PC-3 (cell line): Measurements from ENCODE around the gene STAG1. TPM values are rescaled to one million over a fixed set of nuclear protein-coding genes. Genes with fewer than 3 reads are reported as not detected.
"Not testable (repeated sequence)": the region's sequence is repeated elsewhere in the genome, so short reads cannot be mapped to it uniquely, and the experiment has no call there.

ENCODE experiments used
- ATAC-seq: fragments of 200-7000 bp; cut with Tn5 transposase; 2 replicates; pipeline ENCODE4 v1.9.1; 2020; ENCODE audit warnings: mild to moderate bottlenecking, moderate library complexity
- BruUV-seq: library from RNA; stranded (reverse); fragments of 400-500 nt; replicated peaks from 2 replicates; lab custom pipeline; 2021; lab: Mats Ljungman, UMichigan
- CTCF ChIA-PET: fragments of 300-600 bp; sonication (Branson Sonifier 250); formaldehyde crosslinking; loops from one replicate; lab custom pipeline; 2022; ENCODE audit warnings: antibody characterized with exemption; lab: Charles Lee
- POLR2A ChIA-PET: fragments of 300-600 bp; sonication (Branson Sonifier 250); formaldehyde crosslinking; loops from one replicate; lab custom pipeline; 2022; ENCODE audit warnings: antibody characterized with exemption; ENCODE audit not compliant: unreplicated experiment; lab: Charles Lee
- DNase-seq: peaks from one replicate; pipeline ENCODE4 v3.0.0-alpha.2; 2015
- H2AFZ ChIP-seq: fragments of 300-600 bp; sonication (generic); 2 replicates; pipeline ENCODE4 v1.6.0; 2016; ENCODE audit warnings: antibody characterized with exemption, low read length
- H3F3A ChIP-seq: fragments of 300-600 bp; sonication (generic); one replicate; pipeline ENCODE4 v1.6.0; 2017; ENCODE audit warnings: antibody characterized with exemption, low read length, control low read depth, mild to moderate bottlenecking; ENCODE audit not compliant: unreplicated experiment
- H3K27ac ChIP-seq: fragments of 300-600 bp; sonication (generic); 2 replicates; pipeline ENCODE4 v1.5.1; 2016; ENCODE audit warnings: mild to moderate bottlenecking, low read length
- H3K27me3 ChIP-seq: fragments of 300-600 bp; sonication (generic); 2 replicates; pipeline ENCODE4 v1.6.1; 2016; ENCODE audit warnings: low read length, mixed read lengths
- H3K36me3 ChIP-seq: fragments of 300-600 bp; sonication (generic); 2 replicates; pipeline ENCODE4 v1.6.1; 2016; ENCODE audit warnings: low read depth, mixed run types, low read length, mixed read lengths
- H3K4me1 ChIP-seq: fragments of 300-600 bp; sonication (generic); 2 replicates; pipeline ENCODE4 v1.5.1; 2016; ENCODE audit warnings: low read length; ENCODE audit not compliant: insufficient read depth
- H3K4me2 ChIP-seq: fragments of 300-600 bp; sonication (generic); 2 replicates; pipeline ENCODE4 v1.6.0; 2016; ENCODE audit warnings: low read length
- H3K4me3 ChIP-seq: fragments of 300-600 bp; sonication (generic); 2 replicates; pipeline ENCODE4 v1.5.1; 2016; ENCODE audit warnings: mild to moderate bottlenecking, low read length, mixed read lengths
- H3K79me2 ChIP-seq: fragments of 300-600 bp; sonication (generic); 2 replicates; pipeline ENCODE4 v1.6.1; 2017; ENCODE audit warnings: low read length, mixed read lengths
- H3K9ac ChIP-seq: fragments of 300-600 bp; sonication (generic); 2 replicates; pipeline ENCODE4 v1.6.0; 2016; ENCODE audit warnings: mild to moderate bottlenecking, low read length
- H3K9me2 ChIP-seq: fragments of 300-600 bp; sonication (generic); replicated peaks from 2 replicates; pipeline ENCODE4 v1.6.1; 2016; ENCODE audit warnings: mixed run types, low read length, mixed read lengths
- H3K9me3 ChIP-seq: fragments of 300-600 bp; sonication (generic); 2 replicates; pipeline ENCODE4 v1.6.1; 2016; ENCODE audit warnings: low read length, mixed read lengths
- H4K20me1 ChIP-seq: fragments of 300-600 bp; sonication (generic); 2 replicates; pipeline ENCODE4 v1.6.1; 2016; ENCODE audit warnings: low read length, mixed read lengths
- EZH2 ChIP-seq: fragments of 300-600 bp; sonication (generic); IDR thresholded peaks from one replicate; pipeline ENCODE4 v1.6.1; 2017; ENCODE audit warnings: antibody characterized with exemption, mild to moderate bottlenecking, low read length; ENCODE audit not compliant: unreplicated experiment
- EZH2phosphoT487 ChIP-seq: fragments of 300-600 bp; sonication (generic); IDR thresholded peaks from 2 replicates; pipeline ENCODE4 v1.6.1; 2018; ENCODE audit warnings: mild to moderate bottlenecking, antibody characterized with exemption, low read length, borderline replicate concordance
- intact Hi-C: fragments of 100-400 bp; cut with micrococcal nuclease; formaldehyde crosslinking; loops from 2 replicates; pipeline ENCODE4 v1.9.0; 2023
- total RNA-seq: library from RNA; depleted of rRNA; stranded (reverse); fragments of >200 nt; gene quantifications from 2 replicates; pipeline ENCODE4 v1.2.3, GENCODE V29; 2014
- TF ChIP-seq, protein P1 (sequence below): fragments of 300-600 bp; sonication (generic); conservative IDR thresholded peaks from 2 replicates; pipeline ENCODE4 v1.5.1; 2017; ENCODE audit warnings: antibody characterized with exemption, low read depth, mild to moderate bottlenecking, low read length

STAG1 gene
- total RNA-seq, 1 experiment from 2014 or later, result 14.6 TPM

DNA sequence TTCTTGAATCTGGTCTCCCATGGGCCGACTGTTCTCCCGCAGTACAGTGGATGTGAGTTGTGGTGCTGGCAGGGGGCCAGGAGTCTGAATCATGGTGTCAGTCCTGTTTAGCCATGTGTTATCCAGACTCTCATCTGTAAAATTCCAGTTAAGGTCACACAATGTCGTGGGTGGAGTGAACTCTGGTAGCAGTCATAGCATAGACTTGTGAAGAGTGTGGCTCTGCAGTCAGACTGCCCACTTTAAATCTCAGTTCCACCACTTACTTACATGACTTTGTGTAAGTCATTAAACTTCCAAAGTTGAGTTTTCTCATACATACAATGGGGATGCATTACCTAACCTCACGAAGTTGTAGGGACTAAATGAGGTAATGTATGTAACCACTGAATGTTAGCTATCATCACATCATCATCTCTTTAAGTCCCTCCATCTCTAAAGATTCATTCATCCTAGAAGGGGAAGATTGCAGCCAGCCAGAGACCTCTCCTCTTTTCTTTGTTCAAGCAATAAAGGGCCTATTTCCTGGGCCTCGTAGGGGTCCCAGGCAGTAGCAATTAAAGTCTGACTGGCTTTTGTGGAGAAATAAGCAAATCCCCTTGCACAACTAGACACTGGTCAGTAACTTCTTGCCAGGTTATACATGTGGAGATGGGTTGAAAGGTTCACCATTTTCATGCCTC is 408.2 kb downstream of the STAG1 start:
- H3K4me3 ChIP-seq, result no peak overlapping the region
- H3K9me2 ChIP-seq, result no peaks in the 10 kb centered on the region
- H3K27me3 ChIP-seq, result no peaks in the 10 kb centered on the region
- H3F3A ChIP-seq, result no peaks in the 10 kb centered on the region
- no peaks in the 10 kb centered on the region for H3K9me3 ChIP-seq
- peaks cover 16% of the 10 kb centered on the region for H3K4me1 ChIP-seq
- no peaks in the 10 kb centered on the region for H4K20me1 ChIP-seq
- peak overlapping the region; percentile 37 for H3K27ac ChIP-seq
- BruUV-seq, result no TSS peak
- CTCF ChIA-PET, result interaction anchor here (0.9 kb wide), 1 partner anchor 408 kb away, joined by 5 read pairs; no protein-coding TSS in a partner anchor
- intact Hi-C loops, result loop anchor here (5.0 kb wide), 1 partner anchor 267 kb away; no protein-coding TSS in a partner anchor
- POLR2A ChIA-PET, result no interaction called here
- no peaks in the 10 kb centered on the region for H3K79me2 ChIP-seq
- no peak for TF ChIP-seq EZH2
- TF ChIP-seq EZH2phosphoT487, result no peak
- 0 out of 2 replicates have a peak overlapping the region, but pooled peaks have one; percentile 20 for H2AFZ ChIP-seq
- no peaks in the 10 kb centered on the region; the same call in 1 of the 2 replicates for H3K36me3 ChIP-seq
- DNase-seq (peak; percentile 83), ATAC-seq (peak; percentile 95)
- peak overlapping the region; percentile 19 for H3K4me2 ChIP-seq
- H3K9ac ChIP-seq, result no peak overlapping the region

DNA sequence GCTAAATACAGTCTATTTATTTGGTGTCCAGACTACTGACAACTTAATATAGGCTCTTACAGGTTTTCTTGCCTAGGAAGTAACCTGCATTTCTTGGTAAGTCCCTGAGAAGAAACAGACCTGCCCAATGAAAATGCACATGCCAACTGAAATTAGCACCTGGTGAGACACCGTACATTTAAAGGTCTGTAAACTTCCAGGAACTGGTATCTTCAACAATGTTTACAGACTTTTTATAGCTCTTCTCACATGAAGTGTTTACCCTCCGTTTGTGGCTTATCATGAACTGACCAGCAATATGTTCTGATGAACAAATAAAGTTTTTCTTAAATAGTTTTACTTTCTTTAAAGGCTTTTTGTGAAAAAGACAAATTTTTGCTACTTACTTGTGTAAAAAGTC is 408.7 kb downstream of the STAG1 start:
- no peaks in the 10 kb centered on the region for H3K9me2 ChIP-seq
- intact Hi-C loops, result loop anchor here (5.0 kb wide), 1 partner anchor 266 kb away; no protein-coding TSS in a partner anchor
- H2AFZ ChIP-seq, result 0 out of 2 replicates have a peak overlapping the region, but pooled peaks have one; percentile 20
- BruUV-seq, result no TSS peak
- H3K36me3 ChIP-seq, result no peaks in the 10 kb centered on the region; the same call in 1 of the 2 replicates
- H3K27ac ChIP-seq, result peak overlapping the region; percentile 37
- peaks cover 16% of the 10 kb centered on the region for H3K4me1 ChIP-seq
- H3K9ac ChIP-seq, result no peak overlapping the region
- no peaks in the 10 kb centered on the region for H3K27me3 ChIP-seq
- ATAC-seq (peak; percentile 73), DNase-seq (no peak)
- H3K4me3 ChIP-seq, result no peak overlapping the region
- H4K20me1 ChIP-seq, result no peaks in the 10 kb centered on the region
- H3K4me2 ChIP-seq, result peak overlapping the region; percentile 19
- TF ChIP-seq, protein P1, sequence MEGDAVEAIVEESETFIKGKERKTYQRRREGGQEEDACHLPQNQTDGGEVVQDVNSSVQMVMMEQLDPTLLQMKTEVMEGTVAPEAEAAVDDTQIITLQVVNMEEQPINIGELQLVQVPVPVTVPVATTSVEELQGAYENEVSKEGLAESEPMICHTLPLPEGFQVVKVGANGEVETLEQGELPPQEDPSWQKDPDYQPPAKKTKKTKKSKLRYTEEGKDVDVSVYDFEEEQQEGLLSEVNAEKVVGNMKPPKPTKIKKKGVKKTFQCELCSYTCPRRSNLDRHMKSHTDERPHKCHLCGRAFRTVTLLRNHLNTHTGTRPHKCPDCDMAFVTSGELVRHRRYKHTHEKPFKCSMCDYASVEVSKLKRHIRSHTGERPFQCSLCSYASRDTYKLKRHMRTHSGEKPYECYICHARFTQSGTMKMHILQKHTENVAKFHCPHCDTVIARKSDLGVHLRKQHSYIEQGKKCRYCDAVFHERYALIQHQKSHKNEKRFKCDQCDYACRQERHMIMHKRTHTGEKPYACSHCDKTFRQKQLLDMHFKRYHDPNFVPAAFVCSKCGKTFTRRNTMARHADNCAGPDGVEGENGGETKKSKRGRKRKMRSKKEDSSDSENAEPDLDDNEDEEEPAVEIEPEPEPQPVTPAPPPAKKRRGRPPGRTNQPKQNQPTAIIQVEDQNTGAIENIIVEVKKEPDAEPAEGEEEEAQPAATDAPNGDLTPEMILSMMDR, result no peak
- TF ChIP-seq EZH2, result no peak
- no peak for TF ChIP-seq EZH2phosphoT487
- H3F3A ChIP-seq, result no peaks in the 10 kb centered on the region
- POLR2A ChIA-PET, result no interaction called here
- no peaks in the 10 kb centered on the region for H3K79me2 ChIP-seq
- CTCF ChIA-PET, result interaction anchor here (0.9 kb wide), 1 partner anchor 409 kb away, joined by 5 read pairs; no protein-coding TSS in a partner anchor
- H3K9me3 ChIP-seq, result no peaks in the 10 kb centered on the region

DNA sequence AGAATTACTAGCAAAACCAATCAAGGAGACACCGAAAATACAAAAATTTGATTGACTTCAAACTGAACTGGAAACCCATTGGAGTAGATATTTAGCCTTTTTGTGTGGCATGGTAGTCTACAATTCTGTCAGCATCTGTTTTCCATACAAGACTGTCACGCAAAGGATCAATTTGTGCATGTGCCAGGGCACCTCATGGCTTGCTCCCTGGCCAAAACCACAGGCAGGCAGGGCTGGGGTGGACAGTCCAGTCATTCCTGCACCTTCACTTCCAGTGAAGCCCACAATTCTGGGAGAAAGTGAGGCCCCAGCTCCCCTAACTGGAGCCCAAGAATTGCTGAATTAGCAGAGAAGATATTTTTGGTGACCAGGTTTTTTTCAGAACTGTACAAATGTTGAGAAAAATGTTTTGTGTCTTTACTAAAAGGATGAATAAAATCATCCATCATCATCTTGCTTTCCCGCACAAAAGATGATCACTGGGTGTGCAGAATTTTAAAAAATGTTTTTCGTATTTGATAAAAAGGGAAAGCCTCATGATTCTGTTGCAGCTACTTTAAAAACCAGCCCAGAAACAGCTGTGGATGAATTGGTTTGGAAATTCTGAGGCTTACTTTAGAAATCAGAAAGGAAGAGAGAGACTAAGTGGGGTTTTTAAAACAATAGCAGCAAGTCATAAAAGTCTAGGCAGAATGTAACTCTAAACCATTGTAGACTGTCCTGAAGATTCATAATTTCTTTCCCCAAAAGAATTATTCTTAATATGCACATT is 415.7 kb downstream of the STAG1 start:
- intact Hi-C loops, result no loop called here
- Histone ChIP-seq H3K9ac (no peak overlapping the region), H2AFZ (no peak overlapping the region), H3K27me3 (no peaks in the 10 kb centered on the region), H3K27ac (no peak overlapping the region), H3F3A (no peaks in the 10 kb centered on the region), H3K4me3 (no peak overlapping the region), H3K4me2 (no peak overlapping the region), H3K9me3 (no peaks in the 10 kb centered on the region), H3K4me1 (no peaks in the 10 kb centered on the region), H4K20me1 (no peaks in the 10 kb centered on the region), H3K36me3 (no peaks in the 10 kb centered on the region; the same call in 1 of the 2 replicates), H3K79me2 (no peaks in the 10 kb centered on the region), H3K9me2 (no peaks in the 10 kb centered on the region)
- BruUV-seq, result no TSS peak
- ATAC-seq (no peak), DNase-seq (no peak)
- POLR2A ChIA-PET, result no interaction called here
- no peak for TF ChIP-seq EZH2phosphoT487
- TF ChIP-seq EZH2, result no peak
- TF ChIP-seq, protein P1, result no peak
- CTCF ChIA-PET, result interaction anchor here (0.6 kb wide), 1 partner anchor 16 kb away, joined by 3 read pairs; no protein-coding TSS in a partner anchor

DNA sequence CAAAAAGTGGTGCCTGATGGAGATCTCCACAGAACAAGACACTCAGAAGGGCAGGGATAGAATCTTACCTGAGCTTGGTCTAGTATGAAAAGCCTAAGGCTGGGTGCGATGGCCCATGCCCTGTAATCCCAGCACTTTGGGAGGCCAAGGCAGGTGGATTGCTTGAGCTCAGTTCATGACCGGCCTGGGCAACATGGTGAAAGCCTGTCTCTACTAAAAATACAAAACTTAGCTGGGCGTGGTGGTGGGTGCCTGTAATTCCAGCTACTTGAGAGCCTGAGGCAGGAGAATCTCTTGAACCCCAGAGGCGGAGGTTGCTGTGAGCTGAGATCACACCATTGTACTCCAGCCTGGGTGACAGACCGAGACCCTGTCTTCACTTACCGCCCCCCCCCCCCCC is 417.5 kb downstream of the STAG1 start:
- intact Hi-C loops, CTCF ChIA-PET, H4K20me1 ChIP-seq, BruUV-seq, H3K27me3 ChIP-seq, H3K79me2 ChIP-seq, POLR2A ChIA-PET, H3K9ac ChIP-seq, DNase-seq, H3K4me3 ChIP-seq, ATAC-seq, H3K27ac ChIP-seq, H3F3A ChIP-seq, H3K36me3 ChIP-seq, H3K4me2 ChIP-seq, H3K4me1 ChIP-seq, H3K9me3 ChIP-seq, H3K9me2 ChIP-seq, H2AFZ ChIP-seq: not testable (repeated sequence)
